NCI-H1930 (cell line): ENCODE results near the gene SDR39U1.

ENCODE experiments used
- DNase-seq, 2 experiments: peaks; one replicate each; lab custom pipeline; 2025; lab: John Stamatoyannopoulos, UW

SDR39U1 gene

DNA sequence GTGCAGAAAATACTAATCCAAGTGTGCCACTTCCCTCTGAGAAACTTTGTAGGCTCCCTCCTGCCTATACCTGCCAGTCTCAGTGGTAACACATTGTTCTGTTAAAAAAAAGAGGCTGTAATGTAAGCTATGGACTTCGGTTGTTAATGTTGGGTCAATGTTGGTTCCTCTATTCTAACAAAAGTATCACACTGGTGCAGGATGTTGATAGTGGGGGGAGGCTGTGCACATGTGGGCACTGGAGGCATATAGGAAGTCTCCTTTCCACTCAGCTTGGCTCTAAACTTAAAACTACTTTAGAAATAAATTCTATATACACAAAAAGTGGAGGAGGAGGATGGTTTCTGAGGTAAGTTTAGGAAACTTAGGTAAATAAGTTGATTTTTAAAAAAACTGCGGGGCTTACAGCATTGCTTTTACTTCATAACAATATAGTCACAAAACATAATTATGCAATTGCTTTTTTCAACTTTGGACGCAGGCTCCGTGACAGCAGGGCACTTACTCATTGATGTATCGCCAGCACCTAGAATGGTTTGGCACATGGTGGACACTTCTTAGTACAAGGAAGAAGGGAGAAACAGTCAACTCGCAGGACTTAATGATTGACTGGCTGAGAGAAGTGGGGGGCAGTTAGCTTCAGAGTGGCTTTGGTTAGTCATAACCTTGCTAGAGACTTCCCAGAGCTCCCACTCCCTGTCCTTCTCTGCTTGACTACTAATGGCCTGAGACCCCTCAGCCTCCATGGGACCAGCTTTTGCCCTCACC is 51.7 kb downstream of the SDR39U1 start:
- no peak for DNase-seq
